Fibroblast of villous mesenchyme (primary cell): ENCODE results near the gene HERPUD1. TPM values are rescaled to one million over a fixed set of nuclear protein-coding genes. Genes with fewer than 3 reads are reported as not detected.

Experiments used
- DNase-seq: peaks from one replicate; pipeline ENCODE4 v3.0.0-alpha.2; 2010; ENCODE audit warnings: low read depth
- H3K4me3 ChIP-seq: 2 replicates; pipeline ENCODE4 v1.5.1; 2011; ENCODE audit warnings: low read depth, mild to moderate bottlenecking, low read length
- total RNA-seq: library from RNA; depleted of rRNA; stranded (reverse); fragments of >200 nt; gene quantifications from 2 replicates; pipeline ENCODE4 v1.2.3, GENCODE V29; 2012
- TF ChIP-seq, protein P1 (sequence below): IDR thresholded peaks from 2 replicates; pipeline ENCODE4 v1.5.1; 2012; ENCODE audit warnings: low read depth, mild to moderate bottlenecking, low read length; ENCODE audit not compliant: insufficient read depth

Gene HERPUD1
- total RNA-seq, 1 donor, result 98.4 TPM

DNA sequence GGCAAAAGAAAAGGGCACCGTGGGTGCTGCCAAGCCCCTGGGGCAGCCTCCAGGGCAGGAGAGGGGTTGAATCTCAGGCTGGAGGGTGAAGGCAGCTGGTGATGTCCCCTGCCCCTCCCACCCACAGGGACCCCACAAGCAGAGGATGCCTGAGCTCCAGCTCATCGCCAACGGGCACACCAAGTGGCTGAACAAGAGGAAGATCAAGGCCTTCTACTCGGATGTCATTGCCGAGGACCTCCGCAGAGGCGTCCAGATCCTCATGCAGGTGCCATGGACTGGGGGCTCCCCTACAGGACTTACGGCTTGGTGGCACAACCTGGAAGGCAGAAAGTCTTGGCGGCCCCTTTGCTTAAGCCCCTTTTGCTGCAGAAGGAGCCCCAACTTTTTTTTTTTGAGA lies 45.1 kb upstream of the HERPUD1 start:
- DNase-seq, result no peak
- no peak overlapping the region for H3K4me3 ChIP-seq
- TF ChIP-seq, protein P1, sequence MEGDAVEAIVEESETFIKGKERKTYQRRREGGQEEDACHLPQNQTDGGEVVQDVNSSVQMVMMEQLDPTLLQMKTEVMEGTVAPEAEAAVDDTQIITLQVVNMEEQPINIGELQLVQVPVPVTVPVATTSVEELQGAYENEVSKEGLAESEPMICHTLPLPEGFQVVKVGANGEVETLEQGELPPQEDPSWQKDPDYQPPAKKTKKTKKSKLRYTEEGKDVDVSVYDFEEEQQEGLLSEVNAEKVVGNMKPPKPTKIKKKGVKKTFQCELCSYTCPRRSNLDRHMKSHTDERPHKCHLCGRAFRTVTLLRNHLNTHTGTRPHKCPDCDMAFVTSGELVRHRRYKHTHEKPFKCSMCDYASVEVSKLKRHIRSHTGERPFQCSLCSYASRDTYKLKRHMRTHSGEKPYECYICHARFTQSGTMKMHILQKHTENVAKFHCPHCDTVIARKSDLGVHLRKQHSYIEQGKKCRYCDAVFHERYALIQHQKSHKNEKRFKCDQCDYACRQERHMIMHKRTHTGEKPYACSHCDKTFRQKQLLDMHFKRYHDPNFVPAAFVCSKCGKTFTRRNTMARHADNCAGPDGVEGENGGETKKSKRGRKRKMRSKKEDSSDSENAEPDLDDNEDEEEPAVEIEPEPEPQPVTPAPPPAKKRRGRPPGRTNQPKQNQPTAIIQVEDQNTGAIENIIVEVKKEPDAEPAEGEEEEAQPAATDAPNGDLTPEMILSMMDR, result no peak

DNA sequence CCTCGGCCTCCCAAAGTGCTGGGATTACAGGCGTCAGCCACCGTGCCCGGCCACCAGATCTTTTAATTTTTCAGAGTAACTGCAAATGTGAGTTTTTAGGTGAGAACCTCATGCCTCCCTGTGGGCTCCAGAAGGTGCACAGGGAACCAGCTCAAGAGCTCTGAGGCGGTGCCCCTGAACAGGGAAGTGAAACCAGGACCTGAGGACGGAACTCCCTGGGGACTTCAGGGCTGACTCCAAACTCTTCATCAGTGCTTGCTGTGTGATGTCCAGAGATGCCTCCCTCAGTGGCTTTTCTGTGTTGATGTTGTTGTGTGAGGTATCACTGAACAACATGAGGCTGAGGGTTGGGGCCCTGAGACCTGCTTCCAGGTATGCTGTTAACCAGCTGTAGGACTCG lies 43.1 kb upstream of the HERPUD1 start:
- TF ChIP-seq, protein P1, result no peak
- H3K4me3 ChIP-seq, result no peak overlapping the region
- no peak for DNase-seq

DNA sequence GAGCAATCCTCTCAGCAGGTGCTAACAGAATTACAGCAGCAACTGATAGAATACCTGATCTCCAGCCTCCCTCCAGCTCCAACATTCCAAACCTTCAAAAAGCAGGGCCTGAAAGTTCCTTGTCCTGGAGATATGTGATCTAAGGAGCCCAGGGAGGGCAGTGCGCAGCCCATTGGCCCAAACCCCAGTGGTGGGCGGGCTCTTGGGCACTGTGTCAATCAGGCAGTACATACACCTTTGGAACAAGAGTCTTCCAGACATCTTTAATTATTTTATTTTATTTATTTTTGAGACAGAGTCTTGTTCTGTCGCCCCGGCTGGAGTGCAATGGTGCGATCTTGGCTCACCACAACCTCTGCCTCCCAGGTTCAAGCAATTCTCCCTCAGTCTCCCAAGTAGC lies 42.7 kb upstream of the HERPUD1 start:
- H3K4me3 ChIP-seq, result no peak overlapping the region
- no peak for DNase-seq
- TF ChIP-seq, protein P1, result no peak

DNA sequence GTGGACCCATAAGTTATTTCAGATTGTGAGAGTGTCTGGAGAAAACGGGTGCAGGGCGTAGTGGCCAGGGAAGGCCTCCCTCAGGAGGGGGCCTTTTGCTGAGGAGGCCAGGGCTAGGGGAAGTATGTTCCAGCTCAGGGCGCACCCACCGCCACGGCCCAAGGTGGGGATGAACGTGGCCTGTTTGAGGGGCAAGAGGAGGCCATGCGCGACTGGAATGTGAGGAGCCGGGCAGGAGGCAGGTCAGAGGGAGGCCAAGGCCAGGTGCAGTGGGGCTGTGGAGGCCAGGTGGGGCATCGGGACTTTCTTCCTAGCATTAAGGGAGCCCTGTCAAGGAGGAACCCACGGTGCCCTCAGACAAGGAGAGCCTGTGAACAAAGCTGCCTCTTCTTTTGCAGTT lies 40.3 kb upstream of the HERPUD1 start:
- DNase-seq, result no peak
- TF ChIP-seq, protein P1, result no peak
- no peak overlapping the region for H3K4me3 ChIP-seq

DNA sequence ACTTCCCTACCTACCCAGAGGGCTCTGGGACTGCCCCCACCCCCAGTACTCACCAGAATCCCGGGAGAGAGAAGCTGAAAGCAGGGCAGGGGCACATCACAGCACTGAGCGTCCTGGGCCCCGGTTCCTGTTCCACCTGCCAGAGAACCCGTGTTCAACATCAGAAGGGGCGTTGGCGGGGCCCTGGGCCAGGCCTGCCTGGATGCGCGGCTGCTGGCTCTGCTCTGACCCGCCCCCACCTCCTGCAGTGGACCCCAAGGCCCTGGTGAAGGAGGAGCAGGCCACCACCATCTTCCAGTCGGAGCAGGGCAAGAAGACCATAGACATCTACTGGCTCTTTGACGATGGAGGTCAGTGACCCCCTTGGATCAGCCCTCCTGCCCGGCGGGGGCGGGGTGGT lies 39.2 kb upstream of the HERPUD1 start:
- DNase-seq, result no peak
- TF ChIP-seq, protein P1, result no peak
- H3K4me3 ChIP-seq, result no peak overlapping the region

DNA sequence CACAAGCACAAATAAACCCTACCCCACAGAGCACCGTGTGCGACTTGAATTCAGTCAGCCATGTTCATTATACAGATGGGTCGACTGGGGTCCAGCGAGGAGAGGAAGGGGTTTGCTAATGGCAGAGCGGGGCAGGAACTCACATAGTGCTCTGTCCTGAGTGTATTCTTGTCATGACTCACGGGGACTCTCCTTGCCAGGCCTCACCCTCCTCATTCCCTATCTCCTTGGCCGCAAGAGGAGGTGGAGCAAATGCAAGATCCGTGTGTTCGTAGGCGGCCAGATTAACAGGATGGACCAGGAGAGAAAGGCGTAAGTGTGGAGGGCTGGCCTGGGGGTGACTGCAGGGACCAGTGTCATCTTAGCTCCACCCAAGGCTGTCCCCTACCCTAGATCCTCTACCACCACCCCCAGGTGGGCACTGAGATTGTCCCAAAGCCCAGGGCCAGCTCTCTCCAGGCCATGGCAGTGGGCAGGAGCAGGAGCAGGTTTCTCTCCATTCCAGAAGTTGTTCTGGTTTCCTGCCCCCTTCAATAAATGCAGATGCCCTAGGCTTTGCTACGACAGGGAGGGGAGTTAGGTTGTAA lies 37.5 kb upstream of the HERPUD1 start:
- DNase-seq, result no peak
- H3K4me3 ChIP-seq, result no peak overlapping the region
- TF ChIP-seq, protein P1, result no peak

DNA sequence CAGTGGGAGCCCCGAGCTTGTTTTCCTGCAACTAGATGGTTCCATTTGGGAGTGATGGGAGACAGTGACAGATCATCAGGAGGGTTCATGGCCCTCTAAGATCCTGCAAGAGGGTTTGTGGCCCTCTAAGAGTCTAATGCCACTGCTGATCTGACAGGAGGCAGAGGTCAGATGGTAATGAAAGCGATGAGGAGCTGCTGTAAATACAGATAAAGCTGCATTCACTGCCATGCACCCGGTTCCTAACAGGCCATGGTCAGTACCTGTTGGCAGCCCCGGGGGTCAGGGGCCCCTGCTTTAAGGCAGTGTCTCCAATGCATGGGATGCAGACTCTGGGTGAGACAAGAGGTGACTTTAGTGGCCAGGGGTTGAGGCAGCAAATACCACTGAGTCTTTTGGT lies 36.1 kb upstream of the HERPUD1 start:
- TF ChIP-seq, protein P1, result no peak
- DNase-seq, result no peak
- no peak overlapping the region for H3K4me3 ChIP-seq
